Hematopoietic multipotent progenitor cell treated with erythropoietin and hydrocortisone succinate and interleukin-3 and kit ligand, for 8 days (in vitro differentiated cells): ENCODE data around the gene TALDO1.

Source experiments
- DNase-seq: peaks from one replicate; pipeline ENCODE4 v3.0.0-alpha.2; 2015

TALDO1 gene

GRCh38 chr11:802018-802617 is 54.9 kb downstream of the TALDO1 start:
- DNase-seq, result no peak

GRCh38 chr11:802693-803466 is 55.6 kb downstream of the TALDO1 start:
- no peak for DNase-seq

GRCh38 chr11:803467-803742 is 56.1 kb downstream of the TALDO1 start:
- no peak for DNase-seq

- no peak for DNase-seq
These were observed 56.7 kb downstream of the TALDO1 start for GRCh38 chr11:803770-804598.

- DNase-seq, result peak; percentile 12
These were observed 57.3 kb downstream of the TALDO1 start for GRCh38 chr11:804599-804964.

GRCh38 chr11:808427-809286 is 61.4 kb downstream of the TALDO1 start:
- peak; percentile 46 for DNase-seq

GRCh38 chr11:809287-810039 is 62.2 kb downstream of the TALDO1 start, which contains the start of gene RPLP2:
TSS of gene RPLP2 (plus strand) at chr11:809967. CDS start at chr11:810235, 268 bp downstream.
- peak; percentile 97 for DNase-seq

GRCh38 chr11:810040-810567 is 62.8 kb downstream of the TALDO1 start:
- DNase-seq, result no peak

GRCh38 chr11:811446-812245 is 64.4 kb downstream of the TALDO1 start:
- DNase-seq, result peak; percentile 57

- no peak for DNase-seq
These were observed 65.1 kb downstream of the TALDO1 start for GRCh38 chr11:812390-812789.

- DNase-seq, result no peak
These were observed 65.8 kb downstream of the TALDO1 start for GRCh38 chr11:813072-813455.

GRCh38 chr11:813456-814096 is 66.3 kb downstream of the TALDO1 start:
- no peak for DNase-seq
